Right lobe of liver (tissue), 4 donors: ENCODE data around the gene TMX4.
A peak's percentile ranks its signal among the peaks of the same experiment; 100 is the strongest.

Experiments
- POLR2A ChIP-seq: fragments of 450-650 bp; IDR thresholded peaks from one replicate; pipeline ENCODE4 v1.6.1; 2017; ENCODE audit warnings: antibody characterized with exemption, mild to moderate bottlenecking
- TF ChIP-seq, protein P1 (sequence below), 4 donors: fragments of 200-600 bp in 3 of 4; fragments of 450-650 bp in 1 of 4; IDR thresholded peaks; one replicate each; pipeline versions ENCODE4 v1.5.1 to v1.8.0; 2016 to 2022; ENCODE audit warnings: antibody characterized with exemption in 4 of 4, mild to moderate bottlenecking in 2 of 4
- donor health status: DM: no; HTN: no; CAD: no.
- donor health status: DM: no; HTN: no; CAD: no.
- donor health status: DM: no; HTN: yes; CAD: no.

DNA sequence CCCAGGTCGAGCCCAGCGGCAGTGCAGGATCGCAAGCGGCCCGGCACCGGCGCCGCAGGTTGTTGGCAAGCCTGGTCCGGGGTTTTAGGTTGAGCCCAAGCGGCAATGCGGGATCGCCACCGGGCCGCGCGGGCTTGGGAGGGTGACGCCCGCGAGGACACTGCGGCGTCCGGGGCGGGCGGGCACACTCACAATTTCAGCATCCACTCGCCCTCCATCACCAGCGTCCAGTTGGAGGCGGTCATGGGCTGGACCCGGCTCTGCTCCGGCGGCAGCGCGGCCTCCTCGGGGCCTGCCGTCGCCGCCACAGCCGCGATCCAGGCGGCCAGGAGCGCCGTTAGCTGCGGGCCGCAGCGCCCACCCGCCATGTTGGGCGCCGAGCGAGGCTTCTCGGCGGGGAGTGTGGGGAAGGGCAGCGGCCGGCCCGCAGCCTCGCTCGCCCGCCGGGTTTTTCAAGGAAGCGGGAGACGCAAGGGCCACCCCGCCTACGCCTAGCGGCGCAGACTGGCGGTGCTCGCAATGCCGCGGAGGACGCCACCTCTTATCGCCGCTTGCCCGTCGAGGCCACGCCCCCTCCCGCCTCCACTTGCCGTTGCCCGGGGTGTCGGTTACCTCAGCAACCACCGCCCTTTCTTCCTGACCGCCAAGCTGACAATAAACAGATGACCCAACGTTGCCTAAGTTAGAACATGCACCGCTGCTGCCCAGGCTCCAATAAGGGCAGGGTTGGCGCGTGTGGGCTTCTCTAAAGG lies at the start of gene TMX4:
- TF ChIP-seq, protein P1, sequence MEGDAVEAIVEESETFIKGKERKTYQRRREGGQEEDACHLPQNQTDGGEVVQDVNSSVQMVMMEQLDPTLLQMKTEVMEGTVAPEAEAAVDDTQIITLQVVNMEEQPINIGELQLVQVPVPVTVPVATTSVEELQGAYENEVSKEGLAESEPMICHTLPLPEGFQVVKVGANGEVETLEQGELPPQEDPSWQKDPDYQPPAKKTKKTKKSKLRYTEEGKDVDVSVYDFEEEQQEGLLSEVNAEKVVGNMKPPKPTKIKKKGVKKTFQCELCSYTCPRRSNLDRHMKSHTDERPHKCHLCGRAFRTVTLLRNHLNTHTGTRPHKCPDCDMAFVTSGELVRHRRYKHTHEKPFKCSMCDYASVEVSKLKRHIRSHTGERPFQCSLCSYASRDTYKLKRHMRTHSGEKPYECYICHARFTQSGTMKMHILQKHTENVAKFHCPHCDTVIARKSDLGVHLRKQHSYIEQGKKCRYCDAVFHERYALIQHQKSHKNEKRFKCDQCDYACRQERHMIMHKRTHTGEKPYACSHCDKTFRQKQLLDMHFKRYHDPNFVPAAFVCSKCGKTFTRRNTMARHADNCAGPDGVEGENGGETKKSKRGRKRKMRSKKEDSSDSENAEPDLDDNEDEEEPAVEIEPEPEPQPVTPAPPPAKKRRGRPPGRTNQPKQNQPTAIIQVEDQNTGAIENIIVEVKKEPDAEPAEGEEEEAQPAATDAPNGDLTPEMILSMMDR (IDR thresholded peaks at IDR 0.05) = peak; percentile 19 to 60 (median 34)
- TF ChIP-seq POLR2A = peak; percentile 99
